ENCODE data around the gene ATP11B.

Gene ATP11B

DNA sequence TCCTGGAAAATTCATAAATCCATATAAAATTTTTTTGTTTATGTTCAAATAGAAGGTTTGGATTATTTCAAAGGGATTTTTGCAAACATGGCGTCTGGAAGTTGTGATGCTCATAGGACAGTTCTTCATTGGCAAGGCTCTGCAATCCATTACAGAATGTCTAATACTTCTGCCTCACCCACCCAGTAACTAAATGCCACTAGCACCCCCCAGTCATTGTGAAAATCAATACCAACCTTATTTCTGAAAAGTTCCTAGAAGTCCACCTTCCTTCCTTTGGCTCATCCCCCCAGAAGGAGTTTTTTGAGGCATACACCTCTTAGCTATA is 17.9 kb downstream of the ATP11B start:
- Histone ChIP-seq H3K27ac (no peak overlapping the region), H3K4me3 (ENCODE audit: low read depth, low read length) (no peak overlapping the region), H3K27me3 (replicated peaks) (no peaks in the 10 kb centered on the region), H3K36me3 (replicated peaks) (no peaks in the 10 kb centered on the region)
- in situ Hi-C loops (cut with HindIII; ENCODE audit: low pct_ligation_motif_present, low sequenced_read_pairs): no loop called here
- TF ChIP-seq, protein P1, sequence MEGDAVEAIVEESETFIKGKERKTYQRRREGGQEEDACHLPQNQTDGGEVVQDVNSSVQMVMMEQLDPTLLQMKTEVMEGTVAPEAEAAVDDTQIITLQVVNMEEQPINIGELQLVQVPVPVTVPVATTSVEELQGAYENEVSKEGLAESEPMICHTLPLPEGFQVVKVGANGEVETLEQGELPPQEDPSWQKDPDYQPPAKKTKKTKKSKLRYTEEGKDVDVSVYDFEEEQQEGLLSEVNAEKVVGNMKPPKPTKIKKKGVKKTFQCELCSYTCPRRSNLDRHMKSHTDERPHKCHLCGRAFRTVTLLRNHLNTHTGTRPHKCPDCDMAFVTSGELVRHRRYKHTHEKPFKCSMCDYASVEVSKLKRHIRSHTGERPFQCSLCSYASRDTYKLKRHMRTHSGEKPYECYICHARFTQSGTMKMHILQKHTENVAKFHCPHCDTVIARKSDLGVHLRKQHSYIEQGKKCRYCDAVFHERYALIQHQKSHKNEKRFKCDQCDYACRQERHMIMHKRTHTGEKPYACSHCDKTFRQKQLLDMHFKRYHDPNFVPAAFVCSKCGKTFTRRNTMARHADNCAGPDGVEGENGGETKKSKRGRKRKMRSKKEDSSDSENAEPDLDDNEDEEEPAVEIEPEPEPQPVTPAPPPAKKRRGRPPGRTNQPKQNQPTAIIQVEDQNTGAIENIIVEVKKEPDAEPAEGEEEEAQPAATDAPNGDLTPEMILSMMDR (IDR thresholded peaks at IDR 0.05; ENCODE audit: low read depth, low read length, missing control alignments): no peak
- DNase-seq: no peak

DNA sequence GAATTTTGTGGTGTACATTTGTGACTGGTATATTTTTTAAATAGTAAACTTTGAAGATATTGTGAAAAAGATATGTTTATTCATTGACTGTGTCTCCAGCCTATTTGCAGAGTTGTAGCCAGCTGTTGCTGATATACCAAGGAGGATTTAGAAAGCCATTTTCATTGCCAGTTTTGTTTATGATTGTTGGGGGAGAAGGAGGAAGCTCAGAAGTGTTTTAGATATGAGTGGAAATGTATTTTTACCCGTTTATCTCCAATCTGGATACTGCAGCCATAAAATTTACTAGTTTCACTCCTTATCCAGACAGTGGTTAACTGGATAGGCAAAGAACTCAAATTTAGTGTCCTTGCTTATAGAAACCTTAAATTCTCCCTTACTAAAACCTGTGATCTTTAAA is 18.8 kb downstream of the ATP11B start:
- no peak overlapping the region for H3K27ac ChIP-seq
- no peak overlapping the region for H3K4me3 ChIP-seq (ENCODE audit: low read depth, low read length)
- no peaks in the 10 kb centered on the region for H3K27me3 ChIP-seq (replicated peaks)
- TF ChIP-seq, protein P1 (IDR thresholded peaks at IDR 0.05; ENCODE audit: low read depth, low read length, missing control alignments): no peak
- DNase-seq: no peak
- in situ Hi-C loops (cut with HindIII; ENCODE audit: low pct_ligation_motif_present, low sequenced_read_pairs): no loop called here
- H3K36me3 ChIP-seq (replicated peaks): no peaks in the 10 kb centered on the region

DNA sequence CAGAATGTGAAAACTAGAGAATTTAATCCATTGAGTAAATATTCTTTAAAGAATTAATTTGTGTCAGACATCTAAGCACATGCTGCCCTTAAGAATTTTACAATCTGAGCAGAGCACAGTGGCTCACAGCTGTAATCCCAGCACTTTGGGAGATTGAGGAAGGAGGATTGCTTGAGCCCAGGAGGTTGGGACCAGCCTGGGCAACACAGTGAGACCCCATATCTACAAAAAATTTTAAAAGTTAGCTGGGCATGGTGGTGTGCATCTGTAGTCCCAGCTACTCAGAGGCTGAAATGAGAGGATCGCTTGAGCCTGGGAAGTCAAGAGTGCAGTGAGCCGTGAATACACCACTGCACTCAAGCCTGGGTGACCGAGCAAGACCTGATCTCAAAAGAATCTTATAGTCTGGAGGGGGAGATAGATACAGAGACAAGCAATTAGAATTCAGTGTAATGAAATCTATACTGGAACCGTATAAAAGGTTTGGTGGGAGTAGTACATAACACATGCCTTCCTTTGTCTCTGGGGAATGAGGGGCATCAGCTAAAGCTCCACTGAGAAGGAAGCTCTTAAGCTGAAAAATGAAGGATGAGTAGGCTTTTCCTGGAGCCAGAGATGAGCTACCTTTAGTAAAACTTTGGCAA is 21.2 kb downstream of the ATP11B start:
- in situ Hi-C loops (cut with HindIII; ENCODE audit: low pct_ligation_motif_present, low sequenced_read_pairs): no loop called here
- no peak for DNase-seq
- Histone ChIP-seq H3K36me3 (replicated peaks) (no peaks in the 10 kb centered on the region), H3K27ac (no peak overlapping the region), H3K4me3 (ENCODE audit: low read depth, low read length) (no peak overlapping the region), H3K27me3 (replicated peaks) (no peaks in the 10 kb centered on the region)
- TF ChIP-seq, protein P1 (IDR thresholded peaks at IDR 0.05; ENCODE audit: low read depth, low read length, missing control alignments): no peak

DNA sequence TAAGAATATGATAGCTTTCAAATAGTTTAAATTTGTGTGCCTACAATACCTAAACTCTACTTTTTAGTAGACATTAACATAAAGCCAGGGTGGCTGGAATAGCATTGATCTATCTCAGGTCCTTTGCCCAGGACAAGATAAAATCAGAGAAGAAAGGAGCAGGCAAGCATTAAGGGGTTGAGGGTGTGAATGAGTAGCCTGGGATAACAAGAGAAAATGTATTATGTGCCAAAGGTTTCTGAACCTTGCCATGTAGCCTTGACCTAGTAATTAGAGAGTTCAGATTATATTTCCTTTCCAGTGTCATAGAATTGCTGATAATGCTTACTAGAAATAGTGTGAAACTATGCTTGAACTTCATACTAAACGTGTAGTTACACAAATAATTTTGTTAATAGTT is 22.9 kb downstream of the ATP11B start:
- Histone ChIP-seq H3K27ac (no peak overlapping the region), H3K27me3 (replicated peaks) (no peaks in the 10 kb centered on the region), H3K36me3 (replicated peaks) (no peaks in the 10 kb centered on the region), H3K4me3 (ENCODE audit: low read depth, low read length) (no peak overlapping the region)
- in situ Hi-C loops (cut with HindIII; ENCODE audit: low pct_ligation_motif_present, low sequenced_read_pairs): no loop called here
- TF ChIP-seq, protein P1 (IDR thresholded peaks at IDR 0.05; ENCODE audit: low read depth, low read length, missing control alignments): no peak
- DNase-seq: no peak

DNA sequence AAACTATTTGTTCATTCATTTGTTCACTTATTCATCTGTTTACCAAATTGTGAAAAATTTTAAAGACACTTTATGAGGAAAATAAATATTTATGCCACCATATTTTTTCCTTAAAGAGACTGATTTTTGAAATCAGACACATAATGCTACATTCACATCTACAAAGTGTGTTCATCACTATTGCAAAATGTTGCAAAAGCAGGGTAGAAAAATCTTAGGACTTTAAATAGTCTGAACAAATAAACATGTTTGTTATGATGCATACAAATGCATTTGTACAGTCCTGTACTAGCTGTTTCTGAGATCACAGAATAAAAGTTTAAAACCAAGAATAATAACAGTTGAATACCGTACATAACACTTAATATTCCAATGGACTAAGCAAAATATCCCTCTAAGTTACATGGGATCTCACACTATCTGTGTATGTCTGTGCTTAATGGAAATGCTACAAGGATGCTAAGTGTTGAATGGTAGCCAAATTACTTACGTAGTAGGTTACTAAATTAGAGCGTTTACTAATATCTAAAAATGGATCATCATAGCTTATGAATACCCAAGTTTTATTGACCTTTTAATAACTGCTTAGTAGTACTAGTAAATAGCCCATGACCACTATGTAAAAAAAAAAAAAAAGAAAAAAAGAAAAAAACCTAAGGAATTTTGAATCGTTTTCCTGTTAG is 25.1 kb downstream of the ATP11B start:
- H3K36me3 ChIP-seq (replicated peaks): peaks cover 2% of the 10 kb centered on the region
- no peaks in the 10 kb centered on the region for H3K27me3 ChIP-seq (replicated peaks)
- DNase-seq: no peak
- no peak overlapping the region for H3K27ac ChIP-seq
- H3K4me3 ChIP-seq (ENCODE audit: low read depth, low read length): no peak overlapping the region
- in situ Hi-C loops (cut with HindIII; ENCODE audit: low pct_ligation_motif_present, low sequenced_read_pairs): no loop called here
- TF ChIP-seq, protein P1 (IDR thresholded peaks at IDR 0.05; ENCODE audit: low read depth, low read length, missing control alignments): no peak
